GM18868 (cell line): ENCODE measurements around the gene HNRNPUL1.

Experiments
- ATAC-seq: cut with Tn5 transposase; IDR thresholded peaks from one replicate; pipeline ENCODE4 v1.9.1; 2021; ENCODE audit warnings: mild to moderate bottlenecking, moderate library complexity; ENCODE audit not compliant: unreplicated experiment

Gene HNRNPUL1

DNA sequence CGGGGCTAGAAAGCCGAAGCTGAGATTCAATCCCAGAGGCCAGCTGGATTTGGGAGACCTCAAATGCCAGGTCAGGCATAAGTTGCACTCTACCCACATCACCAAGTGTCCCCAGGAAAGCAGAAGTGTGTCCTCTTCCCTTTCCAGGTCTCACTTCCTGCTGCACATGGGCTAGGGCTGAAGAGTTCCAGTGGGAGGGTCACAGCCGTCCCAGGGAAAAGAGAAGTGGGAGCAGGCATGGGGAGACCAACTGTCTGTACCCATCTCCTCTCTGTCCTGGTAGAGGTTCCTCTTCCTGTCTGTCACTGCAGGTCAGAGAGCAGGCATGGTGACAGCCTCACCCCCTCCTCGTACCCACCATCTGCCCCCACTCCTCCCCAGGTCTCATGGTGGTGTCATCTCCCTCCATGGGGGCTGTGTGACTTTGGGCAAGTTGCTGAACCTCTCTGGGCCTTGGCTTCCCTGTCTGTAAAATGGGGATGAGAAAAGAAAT, 30.4 kb upstream of the HNRNPUL1 start:
- no peak for ATAC-seq

DNA sequence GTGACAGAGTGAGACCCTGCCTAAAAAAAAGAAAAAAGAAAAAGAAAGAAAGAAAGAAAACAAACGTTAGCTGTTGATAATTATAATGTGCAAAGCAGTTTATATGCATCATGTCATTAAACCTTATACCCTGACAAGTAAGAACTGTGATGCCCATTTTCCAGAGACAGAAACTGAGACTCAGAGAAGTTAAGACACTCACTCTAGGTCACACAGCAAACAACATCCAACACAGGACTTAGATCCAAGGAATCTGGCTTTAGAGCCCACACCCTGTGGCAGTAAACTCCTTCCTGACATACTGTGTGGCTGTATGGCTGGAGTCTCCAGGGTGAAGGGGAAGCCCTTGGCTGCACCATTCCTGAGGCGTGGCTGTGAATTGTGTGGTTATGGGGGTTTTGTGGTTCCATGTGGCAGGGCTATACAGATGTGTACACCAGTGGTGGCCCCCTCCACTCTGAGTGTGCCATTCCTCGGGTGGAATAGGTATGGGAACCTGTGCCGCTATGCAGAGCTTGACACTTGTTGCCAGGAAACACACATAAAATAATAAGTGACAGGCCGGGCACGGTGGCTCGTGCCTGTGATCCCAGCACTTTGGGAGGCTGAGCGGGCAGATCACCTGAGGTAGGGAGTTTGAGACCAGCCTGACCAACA, 29.5 kb upstream of the HNRNPUL1 start:
- ATAC-seq, result no peak

DNA sequence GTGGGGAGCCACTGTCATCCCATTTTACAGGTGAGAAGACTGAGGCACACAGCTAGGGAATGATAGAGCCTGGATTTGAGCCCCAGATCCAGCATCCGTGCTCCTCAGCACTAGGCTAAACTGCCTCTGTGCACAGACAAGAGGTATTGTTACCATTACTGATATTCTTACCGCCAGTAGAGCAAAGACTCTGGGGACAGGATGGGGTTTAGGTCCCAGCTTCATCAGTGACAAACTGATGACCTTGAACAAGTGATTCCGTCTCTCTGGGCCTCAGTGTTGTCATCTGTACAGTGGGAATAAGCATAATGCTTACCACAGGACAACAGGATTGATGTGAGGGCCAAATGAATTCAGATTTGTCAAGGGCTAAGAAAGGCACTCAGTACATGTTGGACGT, 28.7 kb upstream of the HNRNPUL1 start:
- ATAC-seq, result no peak

DNA sequence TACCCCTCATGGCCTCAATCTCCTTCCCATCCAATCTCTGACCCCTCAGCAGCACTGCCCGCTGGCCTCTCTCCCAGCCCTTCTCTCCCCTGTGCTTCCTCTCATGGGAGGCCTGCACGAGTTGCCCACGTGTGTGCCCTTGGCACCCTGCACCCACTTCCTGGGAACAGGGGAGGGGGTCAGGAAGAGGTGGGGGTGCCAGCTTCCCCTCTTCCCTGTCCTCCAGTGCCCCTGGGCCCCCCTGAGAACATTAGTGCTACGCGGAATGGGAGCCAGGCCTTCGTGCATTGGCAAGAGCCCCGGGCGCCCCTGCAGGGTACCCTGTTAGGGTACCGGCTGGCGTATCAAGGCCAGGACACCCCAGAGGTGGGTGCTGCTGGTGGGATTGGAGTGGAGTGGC, 25.9 kb upstream of the HNRNPUL1 start:
- ATAC-seq, result no peak

DNA sequence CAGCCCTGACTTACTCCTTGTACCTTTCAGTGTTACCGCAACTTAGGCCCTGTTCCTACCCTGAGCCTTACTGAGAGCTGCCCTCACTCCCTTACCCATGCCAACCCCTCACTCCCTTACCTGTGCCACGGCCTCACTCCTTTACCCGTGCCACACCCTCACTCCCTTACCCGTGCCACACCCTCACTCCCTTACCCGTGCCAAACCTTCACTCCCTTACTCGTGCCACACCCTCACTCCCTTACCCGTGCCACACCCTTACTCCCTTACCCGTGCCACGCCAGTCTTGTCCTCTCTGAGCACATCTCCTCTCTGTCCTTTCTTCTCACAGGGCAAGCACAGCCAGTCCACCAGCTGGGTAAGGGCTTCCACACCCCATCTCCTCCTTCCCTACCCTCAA, 24.8 kb upstream of the HNRNPUL1 start:
- no peak for ATAC-seq

DNA sequence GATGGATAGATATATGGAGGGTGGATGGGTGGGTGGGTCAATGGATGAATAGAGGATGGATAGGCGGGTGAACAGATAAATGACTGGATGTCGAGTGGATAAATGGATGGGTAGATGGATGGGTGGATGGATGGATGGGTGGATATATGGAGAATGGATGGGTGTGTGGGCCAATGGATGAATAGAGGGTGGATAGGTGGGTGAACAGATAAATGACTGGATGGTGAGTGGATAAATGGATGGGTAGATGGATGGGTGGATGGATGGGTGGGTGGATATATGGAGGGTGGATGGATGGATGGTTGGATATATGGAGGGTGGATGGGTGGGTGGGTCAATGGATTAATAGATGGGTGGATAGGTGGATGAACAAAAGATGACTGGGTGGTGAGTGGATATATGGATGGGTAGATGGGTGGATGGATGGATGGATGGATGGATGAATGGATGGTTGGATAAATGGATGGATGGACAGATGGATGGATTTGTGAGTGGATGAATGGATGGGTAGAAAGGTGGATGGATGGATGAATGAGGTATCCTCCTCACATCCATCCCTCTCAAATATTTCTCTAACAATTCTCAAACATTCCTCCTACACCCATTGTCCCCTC, 24.1 kb upstream of the HNRNPUL1 start:
- ATAC-seq, result no peak

DNA sequence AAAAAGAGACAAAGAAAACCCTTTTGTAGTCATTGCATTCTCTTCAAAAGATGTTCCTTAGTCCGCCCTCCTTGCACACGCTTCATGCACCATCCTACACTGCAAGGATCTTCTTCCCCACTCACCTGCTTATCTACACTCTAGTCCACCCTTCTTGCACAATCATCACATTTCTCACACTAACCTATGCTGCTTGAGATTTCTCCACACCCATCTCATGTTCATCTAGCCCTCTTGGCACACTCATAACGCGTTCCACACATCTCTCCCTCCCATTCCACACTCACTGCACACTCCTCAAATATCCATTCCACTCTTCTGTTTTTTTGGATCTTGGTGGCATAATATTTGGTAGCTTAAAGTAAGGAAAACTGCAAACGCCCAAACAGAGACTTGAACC, 22.3 kb upstream of the HNRNPUL1 start:
- ATAC-seq, result no peak

DNA sequence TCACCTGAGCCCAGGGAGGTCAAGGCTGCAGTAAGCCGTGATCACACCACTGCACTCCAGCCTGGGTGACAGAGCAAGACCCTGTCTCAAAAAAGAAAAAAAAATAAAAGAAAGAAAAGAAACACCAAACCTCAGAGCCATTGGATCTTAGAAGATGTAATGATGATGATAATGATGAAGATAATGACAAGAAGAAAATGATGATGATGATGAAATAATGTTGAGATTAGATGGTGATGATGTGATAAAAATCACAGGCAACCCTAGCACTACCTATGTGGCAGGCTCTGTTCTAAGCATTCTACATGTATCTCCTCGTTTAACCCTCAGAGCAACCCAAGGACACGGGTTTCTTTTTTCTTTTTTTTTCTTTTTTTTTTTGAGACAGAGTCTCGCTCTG, 20.1 kb upstream of the HNRNPUL1 start:
- no peak for ATAC-seq

DNA sequence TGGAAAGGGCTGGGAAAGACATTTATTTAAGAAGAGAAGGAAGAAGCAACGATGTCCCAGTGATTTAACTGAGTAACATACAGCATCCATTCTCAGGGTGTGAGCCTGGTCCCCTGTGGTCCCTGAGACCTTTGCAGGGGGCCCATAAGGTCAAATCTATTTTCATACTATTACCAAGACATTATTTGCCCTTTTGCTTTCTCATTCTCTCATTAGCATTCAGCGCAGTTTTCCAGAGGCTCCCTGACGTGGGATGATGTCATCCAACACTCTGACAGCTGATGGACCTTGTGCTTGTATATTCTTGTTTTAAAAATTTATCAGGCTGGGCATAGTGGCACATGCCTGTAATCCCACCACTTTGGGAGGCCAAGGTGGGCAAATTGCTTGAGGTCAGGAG, 18.3 kb upstream of the HNRNPUL1 start:
- ATAC-seq, result no peak

DNA sequence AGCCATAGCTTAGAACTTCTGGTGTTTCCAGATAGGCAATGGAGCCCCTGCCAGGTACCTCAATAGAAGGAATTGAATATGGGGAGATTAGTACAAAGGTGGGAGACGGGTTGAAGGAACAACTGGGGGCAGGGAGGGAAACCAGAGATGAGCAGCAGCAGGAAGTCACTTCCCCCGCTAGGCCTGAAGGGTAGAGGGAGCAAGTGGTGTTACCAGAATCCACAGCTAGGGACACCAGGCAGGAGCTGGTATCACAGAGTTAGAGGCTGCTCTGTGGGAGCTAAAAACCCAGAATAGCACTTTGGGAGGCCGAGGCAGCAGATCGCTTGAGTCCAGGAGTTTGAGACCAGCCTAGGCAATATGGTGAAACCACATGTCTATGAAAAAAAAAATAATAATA, 15.3 kb upstream of the HNRNPUL1 start:
- no peak for ATAC-seq

DNA sequence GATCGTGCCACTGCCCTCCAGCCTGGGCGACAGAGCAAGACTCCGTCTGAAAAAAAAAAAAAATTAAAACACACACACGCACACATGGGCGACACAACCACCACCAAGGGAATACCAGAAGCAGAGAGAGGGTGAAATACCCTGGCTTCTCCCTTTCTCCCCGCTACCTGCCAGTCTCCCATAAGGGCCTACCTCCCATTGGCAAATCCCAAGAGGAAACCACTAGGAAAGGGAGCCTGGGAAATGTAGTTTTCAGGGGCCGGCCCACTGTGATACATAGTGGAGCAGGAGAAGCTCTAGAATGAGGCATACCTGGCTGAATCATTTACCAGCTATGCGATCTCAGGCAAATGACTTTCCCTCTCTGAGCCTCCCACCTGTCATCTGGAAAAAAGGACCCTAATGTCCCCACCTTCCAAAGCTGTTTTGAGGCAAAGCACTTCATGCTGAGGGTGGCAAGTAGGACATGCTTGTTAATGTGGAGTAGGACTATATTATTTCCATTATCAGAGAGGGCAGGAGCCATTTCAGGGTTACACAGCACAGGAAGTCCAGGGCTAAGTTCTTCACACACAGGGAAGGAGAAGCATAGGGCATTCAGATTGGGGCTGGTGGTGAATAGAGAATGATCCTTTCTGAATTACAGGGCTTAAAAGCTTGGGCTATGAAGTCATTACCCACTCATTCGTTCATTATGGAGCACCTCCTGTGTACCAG, 14.3 kb upstream of the HNRNPUL1 start:
- ATAC-seq, result no peak

DNA sequence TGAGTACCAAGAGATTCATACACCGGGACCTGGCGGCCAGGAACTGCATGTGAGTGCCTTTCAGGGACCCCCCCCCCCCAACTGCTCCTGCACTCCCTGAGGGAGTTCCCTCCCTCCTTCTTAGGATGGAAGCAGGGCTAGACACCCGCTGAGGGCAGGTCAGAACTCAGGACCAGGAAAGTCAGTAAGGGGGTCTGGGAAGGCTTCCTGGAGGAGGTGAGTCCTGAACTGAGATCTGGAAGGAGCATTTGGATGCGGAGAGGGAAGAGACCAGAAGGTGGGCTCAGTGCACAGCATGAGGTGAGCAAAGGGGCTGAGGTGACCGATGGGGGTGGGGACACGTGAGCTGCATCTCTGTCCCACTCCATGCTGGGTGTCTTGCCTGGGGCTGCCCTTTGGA, 10.5 kb upstream of the HNRNPUL1 start:
- ATAC-seq, result no peak

DNA sequence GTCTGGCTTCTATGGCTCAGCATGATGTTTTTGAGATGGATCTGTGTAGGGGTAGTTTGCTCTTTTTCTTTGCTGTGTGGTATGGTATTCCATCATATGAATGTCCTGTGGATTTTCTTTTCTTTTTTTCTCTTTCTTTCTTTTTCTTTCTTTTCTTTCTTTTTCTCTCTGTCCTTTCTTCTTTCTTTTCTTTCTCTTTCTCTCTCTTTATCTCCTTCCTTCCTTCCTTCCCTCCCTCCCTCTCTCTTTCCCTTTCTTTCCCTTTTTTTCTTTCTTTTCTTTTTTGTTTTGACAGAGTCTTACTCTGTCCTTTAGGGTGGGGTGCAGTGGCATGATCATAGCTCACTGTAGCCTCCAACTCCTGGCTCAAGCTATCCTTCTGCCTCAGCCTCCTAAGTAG, 9.0 kb upstream of the HNRNPUL1 start:
- no peak for ATAC-seq

DNA sequence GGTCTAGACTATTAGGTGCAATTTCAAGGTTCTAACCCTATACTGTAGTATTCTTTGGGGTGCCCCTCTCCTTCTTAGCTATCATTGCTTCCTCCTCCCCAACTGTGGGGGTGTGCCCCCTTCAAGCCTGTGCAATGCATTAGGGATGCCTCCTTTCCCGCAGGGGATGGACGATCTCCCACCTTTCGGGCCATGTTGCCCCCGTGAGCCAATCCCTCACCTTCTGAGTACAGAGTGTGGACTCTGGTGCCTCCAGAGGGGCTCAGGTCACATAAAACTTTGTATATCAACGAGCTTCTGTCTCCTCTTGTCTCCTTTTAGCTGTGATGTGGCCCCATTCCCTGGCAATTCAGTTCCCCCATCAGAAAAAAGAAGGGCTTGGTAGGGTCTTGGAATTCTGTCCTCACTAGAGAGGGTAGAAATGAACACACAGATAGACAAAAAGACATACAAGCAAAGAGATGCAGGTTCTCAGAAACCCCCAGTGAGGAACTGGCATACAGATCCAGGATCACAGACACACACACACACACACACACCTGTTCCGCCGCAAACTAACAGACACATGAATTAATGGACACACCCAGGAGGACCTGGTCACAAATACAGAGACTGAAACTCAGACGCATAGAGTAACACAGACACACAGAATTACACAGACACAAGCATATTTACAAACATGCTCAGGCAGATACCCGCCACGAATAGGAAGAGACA, 2.5 kb upstream of the HNRNPUL1 start:
- ATAC-seq, result no peak

DNA sequence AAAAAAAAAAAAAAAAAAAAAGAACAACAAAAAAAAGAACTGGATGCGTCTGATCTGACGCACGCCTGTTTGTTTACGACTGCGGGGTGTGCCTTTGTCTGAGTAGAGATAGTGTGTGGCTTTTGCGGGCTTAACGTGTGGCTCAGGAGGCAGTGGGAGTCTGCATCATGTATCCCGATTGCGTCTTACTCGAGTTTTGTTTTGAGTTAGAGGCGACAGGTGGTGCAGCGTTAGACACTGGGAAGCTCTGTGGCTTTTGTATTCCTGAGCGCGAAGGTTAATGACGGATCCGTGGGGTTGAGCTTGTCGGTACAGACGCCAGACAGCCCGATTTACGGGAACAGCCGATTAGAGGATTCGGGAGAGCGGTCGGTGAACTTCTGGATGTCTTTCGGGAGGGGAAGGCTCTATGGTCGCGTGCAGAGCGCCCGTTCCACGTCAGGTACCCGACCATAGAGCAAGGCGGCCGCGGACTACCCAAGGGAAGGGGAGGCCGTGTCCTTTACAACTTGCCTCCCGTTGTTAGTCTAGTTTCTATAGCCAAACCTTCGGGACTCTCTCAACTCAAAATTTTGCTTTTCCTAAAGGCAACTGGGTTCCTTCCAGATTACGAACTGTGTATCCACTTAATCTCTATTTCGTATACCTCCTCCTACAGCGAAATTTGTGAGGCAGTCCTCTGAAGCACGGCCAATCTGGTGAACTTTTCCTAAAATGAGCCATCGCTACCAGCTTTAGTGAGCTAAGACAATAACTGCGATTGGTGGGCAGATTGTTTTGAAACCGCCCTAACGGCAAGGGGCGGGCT, 926 bp upstream of the HNRNPUL1 start:
- ATAC-seq, result no peak

DNA sequence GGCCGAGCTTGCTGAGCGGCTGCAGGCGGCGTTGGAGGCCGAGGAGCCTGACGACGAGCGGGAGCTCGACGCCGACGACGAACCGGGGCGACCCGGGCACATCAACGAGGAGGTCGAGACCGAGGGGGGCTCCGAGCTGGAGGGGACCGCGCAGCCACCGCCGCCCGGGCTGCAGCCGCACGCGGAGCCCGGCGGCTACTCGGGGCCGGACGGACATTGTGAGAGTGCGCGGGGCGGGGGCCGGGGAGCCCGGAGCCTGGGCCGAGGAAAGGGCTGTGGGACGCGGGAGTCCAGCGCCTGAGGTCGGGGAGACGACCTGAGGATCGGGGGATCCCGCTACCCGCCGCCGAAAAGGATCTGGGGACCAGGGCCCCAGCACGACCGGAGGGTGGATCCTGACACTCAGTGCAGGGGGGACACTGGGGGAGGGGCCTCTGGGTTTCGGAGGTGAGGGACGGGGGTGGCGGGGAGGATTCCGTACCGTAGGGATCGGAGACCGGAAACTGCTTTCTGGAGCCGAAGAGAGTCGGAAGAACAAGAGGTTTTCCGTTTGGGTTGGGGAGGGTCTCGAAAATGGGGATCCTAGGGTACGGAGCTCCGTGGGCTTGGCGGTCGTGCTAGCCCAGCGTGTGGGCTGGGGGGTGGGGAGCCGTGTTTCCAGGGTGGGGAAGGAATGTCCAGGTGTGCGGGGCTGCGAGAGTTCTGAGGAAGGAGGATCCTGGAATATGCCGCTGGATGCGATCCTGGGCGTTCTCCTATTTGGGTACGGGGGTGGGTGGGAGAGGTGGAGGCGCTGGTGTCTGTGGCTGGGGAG, 616 bp downstream of the HNRNPUL1 start:
- ATAC-seq, result no peak

DNA sequence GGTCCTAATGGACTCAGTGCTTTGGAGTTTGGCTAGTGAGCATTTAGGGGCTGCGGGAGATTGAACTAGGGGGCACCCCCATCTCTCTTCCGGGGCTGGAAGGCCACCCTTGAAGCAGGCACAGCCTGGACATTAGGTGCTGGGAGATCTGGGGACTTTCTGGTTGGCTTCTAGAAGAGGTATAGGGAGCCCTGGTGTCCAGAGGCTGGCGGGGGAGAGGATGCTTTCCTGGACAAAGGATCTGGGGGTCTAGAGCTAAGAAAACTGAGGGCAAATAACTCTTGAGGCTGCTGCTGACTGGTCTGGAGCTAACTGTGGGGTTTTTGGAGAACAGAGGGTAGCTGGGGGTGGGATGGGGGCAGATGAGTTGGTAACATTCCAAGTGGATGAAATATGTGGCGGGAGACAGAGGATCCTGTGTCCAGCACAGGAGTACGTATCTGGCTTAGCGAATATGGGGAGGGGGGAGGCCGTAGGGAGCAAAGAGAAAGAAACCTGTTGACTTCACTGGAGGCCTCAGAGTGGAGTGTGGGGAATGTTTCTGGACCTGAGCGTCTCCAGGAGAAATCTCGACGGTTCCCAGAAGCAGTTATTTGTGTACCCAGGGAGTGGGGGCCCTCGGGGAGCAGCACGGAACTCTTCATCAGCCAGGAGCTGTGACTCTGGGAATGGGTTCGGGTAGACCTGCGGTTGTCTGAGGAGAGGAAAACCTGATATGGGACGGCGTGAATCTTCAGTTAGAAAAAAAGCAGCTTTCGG, 1.4 kb downstream of the HNRNPUL1 start:
- ATAC-seq, result no peak

DNA sequence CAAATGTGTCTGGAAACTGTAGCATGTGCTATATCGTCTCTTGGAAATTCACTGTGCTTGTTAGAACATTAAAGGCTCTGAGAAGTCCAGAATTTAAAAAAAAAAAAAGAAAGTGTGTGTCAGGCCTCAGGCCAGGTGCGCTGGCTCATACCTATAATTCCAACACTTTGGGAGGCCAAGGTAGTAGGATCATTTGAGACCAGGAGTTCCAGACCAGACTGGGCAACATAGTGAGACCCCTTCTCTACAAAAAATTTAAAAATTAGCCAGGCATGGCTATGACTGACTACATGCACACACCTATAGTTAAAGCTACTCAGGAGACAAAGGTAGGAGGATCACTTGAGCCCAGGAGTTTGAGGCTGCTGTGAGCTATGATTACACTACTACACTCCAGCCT, 4.9 kb downstream of the HNRNPUL1 start:
- no peak for ATAC-seq

DNA sequence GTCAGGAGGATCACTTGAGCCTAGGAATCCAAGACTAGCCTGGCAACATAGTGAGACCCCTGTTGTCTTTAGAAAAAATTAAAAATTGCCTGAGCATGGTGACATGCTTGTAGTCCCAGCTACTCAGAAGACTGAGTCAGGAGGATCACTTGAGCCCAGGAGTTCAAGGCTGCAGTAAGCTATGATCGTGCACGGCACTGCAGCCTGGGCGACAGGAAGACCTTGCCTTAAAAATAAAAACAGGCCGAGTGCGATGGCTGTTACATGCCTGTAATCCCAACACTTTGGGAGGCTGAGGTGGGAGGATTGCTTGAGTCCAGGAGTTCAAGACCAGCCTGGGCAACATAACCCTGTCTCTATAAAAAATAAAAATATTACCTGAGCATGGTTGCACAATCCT, 5.4 kb downstream of the HNRNPUL1 start:
- no peak for ATAC-seq
